Transverse colon (tissue), 4 donors: ENCODE measurements around the gene TEC. TPM values are rescaled to one million over a fixed set of nuclear protein-coding genes. Genes with fewer than 3 reads are reported as not detected.
A peak's percentile ranks its signal among the peaks of the same experiment; 100 is the strongest.

Experiments
- DNase-seq: peaks from one replicate; pipeline ENCODE4 v3.0.0-alpha.2; 2019
- H3K27ac ChIP-seq, 4 donors: fragments of 200-600 bp; sonication (generic); 2 replicates each; pipeline ENCODE4 v1.5.1; 2016 to 2018; ENCODE audit warnings: inconsistent platforms in 4 of 4
- H3K27me3 ChIP-seq: fragments of 200-600 bp; sonication (generic); 2 replicates; pipeline ENCODE4 v1.5.1; 2017; ENCODE audit warnings: inconsistent platforms
- H3K36me3 ChIP-seq, 4 donors: fragments of 200-600 bp; sonication (generic); 2 replicates each; pipeline ENCODE4 v1.5.1; 2017 to 2019; ENCODE audit warnings: inconsistent platforms in 4 of 4
- H3K4me1 ChIP-seq, 4 donors: fragments of 200-600 bp; sonication (generic); 2 replicates each; pipeline ENCODE4 v1.5.1; 2017 to 2020; ENCODE audit warnings: inconsistent platforms in 4 of 4
- H3K4me3 ChIP-seq, 4 donors: fragments of 200-600 bp; sonication (generic); 1 replicate in 1 of 4; 2 replicates in 3 of 4; pipeline versions ENCODE4 v1.5.1 to v1.6.1; 2017 to 2019; ENCODE audit warnings: inconsistent platforms in 4 of 4
- H3K9me3 ChIP-seq, 2 donors: fragments of 200-600 bp; sonication (generic); 2 replicates each; pipeline ENCODE4 v1.5.1; 2017 to 2019; ENCODE audit warnings: inconsistent platforms in 2 of 2
- EP300 ChIP-seq: sonication (generic); formaldehyde crosslinking; IDR thresholded peaks from one replicate; pipeline ENCODE4 v1.6.1; 2017; ENCODE audit warnings: antibody characterized with exemption, low read depth
- POLR2A ChIP-seq: fragments of 450-650 bp; IDR thresholded peaks from one replicate; pipeline ENCODE4 v1.6.1; 2016; ENCODE audit warnings: antibody characterized with exemption, mild to moderate bottlenecking, moderate library complexity
- POLR2AphosphoS5 ChIP-seq, 3 donors: sonication (generic); formaldehyde crosslinking; IDR thresholded peaks; one replicate each; pipeline ENCODE4 v1.6.1; 2016; ENCODE audit warnings: antibody characterized with exemption in 3 of 3
- WGBS, 2 donors: methylation state at CpG; one replicate each; pipeline ENCODE4 v1.1.5; 2018; ENCODE audit warnings: low coverage in 1 of 2; 5-methylcytosine and 5-hydroxymethylcytosine counted together
- in situ Hi-C, 4 donors: fragments of 200-750 bp; cut with MboI; loops; one replicate each; pipeline versions ENCODE4 v1.15.0 to v1.15.1; 2017; ENCODE audit warnings: low sequenced_read_pairs in 3 of 4, low pct_ligation_motif_present in 1 of 4, low pct_unique_long_range_greater_than_20kb in 1 of 4
- intact Hi-C: fragments of 100-400 bp; cut with DNase I; formaldehyde crosslinking; loops from one replicate; pipeline ENCODE4 v1.15.1; 2023; ENCODE audit warnings: low total_unique reads
- total RNA-seq, 4 donors: library from RNA; depleted of rRNA; stranded (reverse); fragments of >200 nt; gene quantifications; one replicate each; pipeline ENCODE4 v1.1.0, GENCODE V29; 2016
- TF ChIP-seq, protein P1 (sequence below), 5 experiments: fragments of 200-600 bp in 3 of 5; fragments of 450-650 bp in 2 of 5; sonication (generic) in 3 of 5; IDR thresholded peaks; 1 replicate in 2 of 5; 2 replicates in 3 of 5; pipeline ENCODE4 v1.5.1; 2016 to 2017; ENCODE audit warnings: antibody characterized with exemption in 5 of 5, inconsistent platforms in 3 of 5, mild to moderate bottlenecking in 2 of 5, moderate library complexity in 1 of 5

TEC gene
- total RNA-seq, 4 donors from 2014 or later = 1.2 to 5.1 (median 3.3) TPM

DNA sequence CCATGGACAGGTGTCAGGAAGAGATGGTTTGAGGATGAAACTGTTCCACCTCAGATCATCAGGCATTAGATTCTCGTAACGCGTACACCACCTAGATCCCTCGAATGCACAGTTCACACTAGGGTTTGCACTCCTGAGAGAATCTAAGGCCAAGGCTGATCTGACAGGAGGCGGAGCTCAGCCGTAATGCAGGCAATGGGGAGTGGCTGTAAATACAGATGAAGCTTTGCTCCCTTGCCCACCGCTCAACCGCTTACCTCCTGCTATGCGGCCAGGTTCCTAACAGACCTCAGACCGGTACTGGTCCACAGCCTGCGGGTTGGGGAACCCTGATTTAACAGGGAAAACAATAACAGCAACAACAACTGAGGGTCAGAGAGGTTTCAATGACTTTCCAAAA, 2.0 kb upstream of the TEC start:
- Histone ChIP-seq H3K27me3 (no peaks in the 10 kb centered on the region), H3K36me3 (no peaks in the 10 kb centered on the region), H3K9me3 (no peaks in the 10 kb centered on the region), H3K4me1 (peaks cover 0 to 18% (median 7%) of the 10 kb centered on the region in 4 donors), H3K27ac (no peak overlapping the region), H3K4me3 (no peak overlapping the region)
- whole genome bisulfite sequencing, 2 donors = 97% methylated on average over 11 of the region's 11 CpGs; no CpG with 5 or more reads in 1 of the 2 donors
- in situ Hi-C loops = no loop called here
- no peak for DNase-seq
- intact Hi-C loops = no loop called here
- TF ChIP-seq POLR2A (no peak), EP300 (no peak), POLR2AphosphoS5 (IDR thresholded peaks at IDR 0.05) (no peak)

GRCh38 chr4:48270951-48271473, 1.4 kb upstream of the TEC start:
- in situ Hi-C loops (no loop called here), intact Hi-C loops (no loop called here)
- Histone ChIP-seq H3K9me3 (no peaks in the 10 kb centered on the region), H3K27me3 (no peaks in the 10 kb centered on the region), H3K4me1 (peaks cover 0 to 18% (median 7%) of the 10 kb centered on the region in 4 donors), H3K27ac (peak overlapping the region in 1 of 4 donors; percentile 90), H3K4me3 (no peak overlapping the region), H3K36me3 (no peaks in the 10 kb centered on the region)
- WGBS, 2 donors = 68 to 83% methylated on average over 1 to 6 of the region's 6 CpGs
- no peak for TF ChIP-seq POLR2A
- TF ChIP-seq POLR2AphosphoS5 (IDR thresholded peaks at IDR 0.05) = no peak
- no peak for TF ChIP-seq EP300
- DNase-seq = no peak

DNA sequence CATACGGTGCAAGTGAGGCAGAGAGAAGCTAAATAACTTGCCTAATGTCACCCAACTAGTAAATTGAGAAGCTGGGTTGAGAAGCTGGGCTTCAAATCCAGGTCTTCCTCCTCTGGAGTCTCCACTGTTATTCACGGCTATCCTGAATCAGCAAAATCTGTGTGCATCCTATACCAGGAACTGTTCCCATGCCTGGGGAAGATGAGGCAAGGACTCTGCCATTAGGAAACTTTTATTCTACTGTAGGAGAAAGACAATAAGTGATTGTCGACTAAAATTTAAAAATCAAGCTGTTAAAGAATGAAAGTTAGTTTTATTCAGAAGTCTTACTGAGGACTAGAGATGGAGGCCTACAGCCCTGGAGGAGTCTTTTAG, 872 bp upstream of the TEC start:
- Histone ChIP-seq H3K36me3 (no peaks in the 10 kb centered on the region), H3K4me1 (peaks cover 0 to 18% (median 7%) of the 10 kb centered on the region in 4 donors), H3K9me3 (no peaks in the 10 kb centered on the region), H3K27ac (peak overlapping the region; percentile 90 to 97 (median 94)), H3K27me3 (no peaks in the 10 kb centered on the region), H3K4me3 (peak overlapping the region in 3 of 4 donors; percentile 73 to 78 (median 73))
- in situ Hi-C loops (no loop called here), intact Hi-C loops (no loop called here)
- no peak for DNase-seq
- TF ChIP-seq POLR2AphosphoS5 (IDR thresholded peaks at IDR 0.05) = no peak
- TF ChIP-seq, protein P1, sequence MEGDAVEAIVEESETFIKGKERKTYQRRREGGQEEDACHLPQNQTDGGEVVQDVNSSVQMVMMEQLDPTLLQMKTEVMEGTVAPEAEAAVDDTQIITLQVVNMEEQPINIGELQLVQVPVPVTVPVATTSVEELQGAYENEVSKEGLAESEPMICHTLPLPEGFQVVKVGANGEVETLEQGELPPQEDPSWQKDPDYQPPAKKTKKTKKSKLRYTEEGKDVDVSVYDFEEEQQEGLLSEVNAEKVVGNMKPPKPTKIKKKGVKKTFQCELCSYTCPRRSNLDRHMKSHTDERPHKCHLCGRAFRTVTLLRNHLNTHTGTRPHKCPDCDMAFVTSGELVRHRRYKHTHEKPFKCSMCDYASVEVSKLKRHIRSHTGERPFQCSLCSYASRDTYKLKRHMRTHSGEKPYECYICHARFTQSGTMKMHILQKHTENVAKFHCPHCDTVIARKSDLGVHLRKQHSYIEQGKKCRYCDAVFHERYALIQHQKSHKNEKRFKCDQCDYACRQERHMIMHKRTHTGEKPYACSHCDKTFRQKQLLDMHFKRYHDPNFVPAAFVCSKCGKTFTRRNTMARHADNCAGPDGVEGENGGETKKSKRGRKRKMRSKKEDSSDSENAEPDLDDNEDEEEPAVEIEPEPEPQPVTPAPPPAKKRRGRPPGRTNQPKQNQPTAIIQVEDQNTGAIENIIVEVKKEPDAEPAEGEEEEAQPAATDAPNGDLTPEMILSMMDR (IDR thresholded peaks at IDR 0.05) = no peak
- no peak for TF ChIP-seq EP300
- no peak for TF ChIP-seq POLR2A
- 62 to 83% methylated on average over 1 to 3 of the region's 3 CpGs for WGBS, 2 donors

- no peaks in the 10 kb centered on the region for H3K27me3 ChIP-seq
- TF ChIP-seq, protein P1 (IDR thresholded peaks at IDR 0.05) = peak in 2 of 5 experiments; percentile 37 to 39
- TF ChIP-seq EP300 (no peak), POLR2AphosphoS5 (IDR thresholded peaks at IDR 0.05) (peak in 2 of 3 donors; percentile 59 to 63)
- H3K36me3 ChIP-seq = no peaks in the 10 kb centered on the region
- H3K27ac ChIP-seq = peak overlapping the region; percentile 90 to 97 (median 94)
- H3K4me3 ChIP-seq = peak overlapping the region; percentile 73 to 95 (median 76)
- in situ Hi-C loops (no loop called here), intact Hi-C loops (no loop called here)
- peak; percentile 97 for DNase-seq
- H3K9me3 ChIP-seq = no peaks in the 10 kb centered on the region
- peaks cover 0 to 18% (median 7%) of the 10 kb centered on the region in 4 donors for H3K4me1 ChIP-seq
- 6% methylated on average over 25 of the region's 41 CpGs; no CpG with 5 or more reads in 1 of the 2 donors for WGBS, 2 donors
Measured at GRCh38 chr4:48269861-48270522, 354 bp upstream of the TEC start.

- no peaks in the 10 kb centered on the region for H3K36me3 ChIP-seq
- in situ Hi-C loops = no loop called here
- TF ChIP-seq POLR2AphosphoS5 (IDR thresholded peaks at IDR 0.05) (no peak), EP300 (no peak), POLR2A (no peak)
- TF ChIP-seq, protein P1 (IDR thresholded peaks at IDR 0.05) = no peak
- no peak overlapping the region for H3K4me3 ChIP-seq
- no peak for DNase-seq
- H3K27ac ChIP-seq = no peak overlapping the region
- 79 to 100% methylated on average over 1 to 3 of the region's 3 CpGs for WGBS, 2 donors
- no peaks in the 10 kb centered on the region for H3K27me3 ChIP-seq
- H3K9me3 ChIP-seq = no peaks in the 10 kb centered on the region
- intact Hi-C loops = no loop called here
- H3K4me1 ChIP-seq = peaks cover 0 to 18% (median 7%) of the 10 kb centered on the region in 4 donors
Measured at GRCh38 chr4:48267574-48267973, 2.1 kb downstream of the TEC start.
